Brain pericyte (primary cell): ENCODE data around the gene PPP1R14D.

ENCODE experiments used
- DNase-seq: peaks from one replicate; pipeline ENCODE4 v3.0.0-alpha.2; 2012; ENCODE audit warnings: low read depth, low spot score

PPP1R14D gene

GRCh38 chr15:40819048-40819447, 9.5 kb downstream of the PPP1R14D start:
- DNase-seq, result no peak

- DNase-seq, result no peak
These were observed 13.3 kb downstream of the PPP1R14D start for GRCh38 chr15:40815042-40815698.

- no peak for DNase-seq
These were observed 15.6 kb downstream of the PPP1R14D start for GRCh38 chr15:40812721-40813425.

- DNase-seq, result no peak
These were observed 19.6 kb downstream of the PPP1R14D start for GRCh38 chr15:40808861-40809450.

GRCh38 chr15:40807888-40808461, 20.5 kb downstream of the PPP1R14D start:
- DNase-seq, result no peak

GRCh38 chr15:40807028-40807887, 21.2 kb downstream of the PPP1R14D start, which contains the start of the genes DNAJC17 and ZFYVE19:
Gene DNAJC17 (minus strand): TSS chr15:40807473. CDS start chr15:40807446, 27 bp downstream.
Gene ZFYVE19 (plus strand): TSS chr15:40807089. CDS start chr15:40807590, 501 bp downstream.
- DNase-seq, result peak; percentile 93

- no peak for DNase-seq
These were observed 21.9 kb downstream of the PPP1R14D start for GRCh38 chr15:40806672-40807027.

- DNase-seq, result no peak
These were observed 24.8 kb downstream of the PPP1R14D start for GRCh38 chr15:40803688-40804087.

- no peak for DNase-seq
These were observed 25.4 kb downstream of the PPP1R14D start for GRCh38 chr15:40803076-40803475.

GRCh38 chr15:40799523-40799922, 29.0 kb downstream of the PPP1R14D start:
- no peak for DNase-seq

GRCh38 chr15:40796512-40796911, 32.0 kb downstream of the PPP1R14D start:
- no peak for DNase-seq

- no peak for DNase-seq
These were observed 32.5 kb downstream of the PPP1R14D start for GRCh38 chr15:40796041-40796440.

GRCh38 chr15:40793216-40793989, 35.1 kb downstream of the PPP1R14D start:
- DNase-seq, result peak; percentile 78

- no peak for DNase-seq
These were observed 36.1 kb downstream of the PPP1R14D start for GRCh38 chr15:40792394-40792793.

- no peak for DNase-seq
These were observed 37.8 kb downstream of the PPP1R14D start for GRCh38 chr15:40790718-40791117.

- no peak for DNase-seq
These were observed 38.5 kb downstream of the PPP1R14D start for GRCh38 chr15:40789999-40790398.

GRCh38 chr15:40789119-40789518, 39.4 kb downstream of the PPP1R14D start:
- DNase-seq, result no peak

GRCh38 chr15:40787991-40788390, 40.5 kb downstream of the PPP1R14D start:
- no peak for DNase-seq

- no peak for DNase-seq
These were observed 41.1 kb downstream of the PPP1R14D start for GRCh38 chr15:40787344-40787841.

- no peak for DNase-seq
These were observed 42.7 kb downstream of the PPP1R14D start for GRCh38 chr15:40785814-40786213.
